ENCODE data around the gene TDP1. TPM values are rescaled to one million over a fixed set of nuclear protein-coding genes. Genes with fewer than 3 reads are reported as not detected.

The TDP1 gene
- total RNA-seq, 1 donor from 2014 or later = 54.7 TPM

- intact Hi-C loops (cut with micrococcal nuclease) = loop anchor here (1.0 kb wide), 6 partner anchors 579 to 1423 kb away; no protein-coding TSS in a partner anchor
- CTCF ChIA-PET = interaction anchor here (0.7 to 1.6 kb wide), 8 partner anchors 12 to 1248 kb away, joined by 3 to 13 read pairs (median 3); no protein-coding TSS in a partner anchor
- Mint-ChIP-seq H3K4me1 (peaks cover 3% of the 10 kb centered on the region), H3K36me3 (ENCODE audit: low read depth) (no peaks in the 10 kb centered on the region), H3K27ac (no peak overlapping the region), H3K27me3 (no peaks in the 10 kb centered on the region), H3K9me3 (no peaks in the 10 kb centered on the region), H3K4me3 (no peak overlapping the region)
- TF ChIP-seq CTCF (IDR thresholded peaks at IDR 0.05) = peak; percentile 94
- DNase-seq = peak; percentile 19
- POLR2A ChIA-PET = no interaction called here
- peak; percentile 54 for ATAC-seq (ENCODE audit: low read depth)
These were observed 40.4 kb upstream of the TDP1 start for GRCh38 chr14:89915114-89915878.

GRCh38 chr14:89918721-89919120 lies 37.0 kb upstream of the TDP1 start:
- Mint-ChIP-seq H3K4me3 (no peak overlapping the region), H3K9me3 (no peaks in the 10 kb centered on the region), H3K4me1 (peaks cover 3% of the 10 kb centered on the region), H3K36me3 (ENCODE audit: low read depth) (no peaks in the 10 kb centered on the region), H3K27ac (no peak overlapping the region), H3K27me3 (no peaks in the 10 kb centered on the region)
- ChIA-PET CTCF (interaction anchor here (0.9 to 1.6 kb wide), 2 partner anchors 889 to 892 kb away, joined by 3 read pairs; no protein-coding TSS in a partner anchor), POLR2A (no interaction called here)
- intact Hi-C loops (cut with micrococcal nuclease) = no loop called here
- no peak for DNase-seq
- no peak for TF ChIP-seq CTCF (IDR thresholded peaks at IDR 0.05)
- ATAC-seq (ENCODE audit: low read depth) = no peak

GRCh38 chr14:89920056-89920455 lies 35.7 kb upstream of the TDP1 start:
- DNase-seq (no peak), ATAC-seq (ENCODE audit: low read depth) (no peak)
- peaks cover 7% of the 10 kb centered on the region for H3K36me3 Mint-ChIP-seq (ENCODE audit: low read depth)
- POLR2A ChIA-PET = no interaction called here
- intact Hi-C loops (cut with micrococcal nuclease) = no loop called here
- no peak for TF ChIP-seq CTCF (IDR thresholded peaks at IDR 0.05)
- peaks cover 2% of the 10 kb centered on the region for H3K4me1 Mint-ChIP-seq
- H3K4me3 Mint-ChIP-seq = no peak overlapping the region
- no peaks in the 10 kb centered on the region for H3K9me3 Mint-ChIP-seq
- CTCF ChIA-PET = no interaction called here
- no peaks in the 10 kb centered on the region for H3K27me3 Mint-ChIP-seq
- H3K27ac Mint-ChIP-seq = no peak overlapping the region

- no peak overlapping the region for H3K27ac Mint-ChIP-seq
- H3K4me1 Mint-ChIP-seq = no peaks in the 10 kb centered on the region
- DNase-seq (no peak), ATAC-seq (ENCODE audit: low read depth) (no peak)
- ChIA-PET POLR2A (no interaction called here), CTCF (no interaction called here)
- H3K9me3 Mint-ChIP-seq = no peaks in the 10 kb centered on the region
- H3K36me3 Mint-ChIP-seq (ENCODE audit: low read depth) = peaks cover 7% of the 10 kb centered on the region
- intact Hi-C loops (cut with micrococcal nuclease) = no loop called here
- no peaks in the 10 kb centered on the region for H3K27me3 Mint-ChIP-seq
- no peak overlapping the region for H3K4me3 Mint-ChIP-seq
- TF ChIP-seq CTCF (IDR thresholded peaks at IDR 0.05) = no peak
These were observed 34.4 kb upstream of the TDP1 start for GRCh38 chr14:89921346-89921745.

GRCh38 chr14:89922031-89922907 lies 33.5 kb upstream of the TDP1 start:
- no peaks in the 10 kb centered on the region for H3K4me1 Mint-ChIP-seq
- DNase-seq (no peak), ATAC-seq (ENCODE audit: low read depth) (no peak)
- H3K27me3 Mint-ChIP-seq = no peaks in the 10 kb centered on the region
- CTCF ChIA-PET = interaction anchor here (0.8 to 1.9 kb wide), 2 partner anchors 894 to 895 kb away, joined by 5 to 6 read pairs; no protein-coding TSS in a partner anchor
- intact Hi-C loops (cut with micrococcal nuclease) = no loop called here
- no peak overlapping the region for H3K27ac Mint-ChIP-seq
- H3K4me3 Mint-ChIP-seq = no peak overlapping the region
- H3K36me3 Mint-ChIP-seq (ENCODE audit: low read depth) = peaks cover 7% of the 10 kb centered on the region
- POLR2A ChIA-PET = no interaction called here
- H3K9me3 Mint-ChIP-seq = no peaks in the 10 kb centered on the region
- TF ChIP-seq CTCF (IDR thresholded peaks at IDR 0.05) = no peak

Data from activated B cell treated with CpG ODN at 0.5 μM for 24 hours (primary cell).